M059J (cell line): ENCODE data around the gene EZR. TPM values are rescaled to one million over a fixed set of nuclear protein-coding genes. Genes with fewer than 3 reads are reported as not detected.

Source experiments
- DNase-seq: peaks from one replicate; pipeline ENCODE4 v3.0.0-alpha.2; 2012; ENCODE audit warnings: low read depth
- total RNA-seq: library from RNA; depleted of rRNA; stranded (reverse); fragments of >200 nt; shearing (Covaris generic); gene quantifications from 2 replicates; pipeline ENCODE4 v1.2.3, GENCODE V29; 2014

Gene EZR
- total RNA-seq, 1 experiment from 2014 or later = 224 TPM

GRCh38 chr6:158776737-158777136 is 42.4 kb downstream of the EZR start:
- no peak for DNase-seq

- DNase-seq = no peak
Observed at GRCh38 chr6:158775832-158776231, 43.3 kb downstream of the EZR start.

- no peak for DNase-seq
Observed at GRCh38 chr6:158774717-158775449, 44.3 kb downstream of the EZR start.

DNA sequence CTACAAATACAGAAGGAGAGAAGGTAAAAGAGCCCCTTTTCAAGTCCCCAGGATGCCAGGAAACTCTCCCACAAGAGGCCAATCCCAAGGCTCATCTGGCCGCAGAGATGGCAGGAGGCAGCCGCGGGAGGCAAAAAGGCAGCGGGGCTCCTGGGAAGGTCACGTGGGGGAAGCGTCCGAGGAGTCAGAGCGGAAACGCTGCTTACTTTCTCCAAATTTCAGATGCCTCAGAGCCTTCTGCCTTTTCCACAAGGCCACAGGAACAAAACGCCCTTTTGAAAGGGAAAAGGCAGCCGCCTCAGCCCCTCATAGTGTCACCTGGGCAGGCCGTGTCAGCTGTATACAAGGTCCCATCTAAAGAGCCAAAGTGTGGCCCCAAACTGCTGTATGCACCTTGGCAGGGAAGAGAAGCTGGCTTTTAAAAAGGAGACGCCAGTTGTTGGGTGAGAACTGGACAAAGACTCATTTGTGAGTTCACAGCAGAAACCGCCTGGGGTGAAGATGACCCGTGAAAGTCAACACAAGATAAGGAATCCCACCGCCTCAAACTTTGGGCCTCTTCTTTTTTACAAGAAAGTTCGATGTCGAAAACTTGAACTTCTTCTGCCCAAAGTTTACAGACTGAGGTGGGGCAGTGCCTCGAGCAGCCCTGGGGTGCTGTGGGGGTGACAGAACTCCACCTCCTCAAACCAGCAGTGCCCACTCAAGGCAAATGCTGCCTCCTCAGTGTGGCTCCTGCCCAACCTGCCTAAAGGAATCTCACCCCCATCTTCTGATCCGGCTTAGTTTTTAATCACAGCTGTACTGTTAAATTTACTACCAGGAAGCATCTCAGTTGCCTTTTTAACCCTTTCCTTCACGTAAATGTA is 45.4 kb downstream of the EZR start:
- no peak for DNase-seq

- DNase-seq = no peak
Observed at GRCh38 chr6:158772851-158773371, 46.3 kb downstream of the EZR start.

GRCh38 chr6:158772172-158772571 is 47.0 kb downstream of the EZR start:
- no peak for DNase-seq

DNA sequence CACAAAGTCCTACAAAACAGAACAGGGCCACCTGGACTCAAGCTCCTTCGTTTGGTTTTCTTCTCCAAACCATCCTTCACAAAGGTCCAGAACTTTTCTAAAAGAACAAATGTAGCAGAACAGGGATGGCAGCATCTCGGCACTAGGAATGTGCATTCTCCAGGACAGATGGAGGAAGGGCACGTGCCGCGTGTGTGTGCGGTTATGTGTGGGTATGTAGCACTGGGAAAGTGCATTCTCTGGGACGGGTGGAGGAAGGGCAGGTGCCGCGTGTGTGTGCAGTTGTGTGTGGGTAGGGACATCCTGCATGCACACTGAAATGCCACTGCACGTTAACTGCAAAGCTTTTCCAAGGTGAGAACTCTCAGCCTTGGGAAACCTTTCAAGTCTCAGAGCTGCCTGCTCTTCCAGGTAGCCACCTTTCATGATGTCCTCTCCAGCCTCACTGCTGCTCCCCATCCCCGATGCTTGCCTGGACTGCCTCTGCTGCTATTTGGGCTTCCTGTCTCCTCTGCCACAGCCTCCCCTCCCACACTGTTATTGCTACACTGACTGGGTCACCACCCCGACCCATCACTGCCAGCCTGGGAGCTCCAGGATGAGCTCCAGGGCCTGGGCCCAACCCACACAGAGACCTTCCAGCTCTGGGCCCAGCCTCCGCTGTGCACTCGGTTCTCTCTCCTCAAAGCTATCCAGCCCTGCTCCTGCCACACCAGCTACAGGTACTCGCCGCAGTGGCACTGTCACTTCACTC is 47.6 kb downstream of the EZR start:
- DNase-seq = no peak

- no peak for DNase-seq
Observed at GRCh38 chr6:158770533-158771330, 48.4 kb downstream of the EZR start.

GRCh38 chr6:158769771-158770432 is 49.3 kb downstream of the EZR start:
- DNase-seq = no peak

DNA sequence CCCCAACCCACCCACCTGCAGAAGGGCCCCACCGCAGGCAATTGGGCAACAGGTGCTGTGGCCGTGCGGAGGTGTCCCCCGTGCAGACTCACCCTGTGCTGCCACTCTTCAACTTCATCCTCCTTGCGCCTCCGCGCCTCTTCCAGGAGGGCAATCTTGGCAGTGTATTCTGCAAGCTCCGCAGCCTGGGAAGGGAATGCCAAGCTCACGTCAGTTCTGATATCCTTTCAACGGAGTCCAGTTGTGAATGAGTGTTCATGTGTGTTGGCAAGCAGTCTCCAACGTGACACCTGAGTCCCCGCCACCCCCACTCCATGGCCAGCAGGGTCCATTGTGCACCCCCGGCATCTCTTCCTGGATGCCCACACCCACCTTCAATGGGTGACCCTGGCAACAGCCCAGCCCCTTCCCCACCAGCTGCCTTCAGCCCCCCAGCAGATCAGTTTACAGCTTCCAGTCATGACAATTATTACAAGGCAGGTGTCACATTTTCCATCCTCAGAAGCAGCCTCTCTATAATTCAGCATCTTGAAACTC is 49.9 kb downstream of the EZR start:
- no peak for DNase-seq

DNA sequence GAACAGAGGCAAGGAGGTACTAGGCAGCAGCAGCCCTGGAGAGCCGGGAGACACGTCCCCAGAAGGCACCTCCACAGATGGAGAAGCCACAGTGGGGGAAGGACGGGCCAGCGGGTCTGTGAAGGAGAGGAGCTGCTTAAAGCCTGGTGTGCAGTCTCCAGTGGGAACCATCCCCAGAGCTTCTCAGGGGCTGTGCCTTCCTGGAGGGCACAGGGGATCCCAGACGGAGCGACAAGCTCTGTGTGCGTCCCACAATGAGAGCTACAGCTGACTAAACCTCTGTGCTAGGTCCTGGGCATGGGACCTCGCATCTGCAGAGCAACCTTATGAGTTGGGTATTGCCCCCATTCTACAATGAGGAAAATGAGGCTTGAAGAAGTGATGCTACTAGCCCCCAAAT is 50.7 kb downstream of the EZR start:
- DNase-seq = no peak

DNA sequence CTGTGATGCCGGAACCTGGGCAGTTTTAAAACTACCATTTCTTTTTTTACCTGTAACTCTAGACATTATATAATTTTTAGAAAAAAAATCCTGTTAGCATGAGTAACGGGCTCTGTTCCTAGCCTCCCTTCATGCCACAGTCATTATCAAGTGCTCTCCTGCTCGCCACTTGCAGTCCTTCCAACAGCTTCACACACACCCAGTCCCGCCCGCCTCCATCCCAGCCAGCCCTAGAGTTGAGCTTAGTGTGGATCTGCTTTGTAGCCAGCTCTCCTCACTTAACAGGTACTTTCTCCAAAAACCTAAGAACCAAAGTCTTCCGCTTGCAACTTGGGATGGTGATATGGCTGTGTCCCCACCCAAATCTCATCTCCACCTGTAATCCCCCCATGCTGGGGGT is 51.5 kb downstream of the EZR start:
- DNase-seq = no peak

DNA sequence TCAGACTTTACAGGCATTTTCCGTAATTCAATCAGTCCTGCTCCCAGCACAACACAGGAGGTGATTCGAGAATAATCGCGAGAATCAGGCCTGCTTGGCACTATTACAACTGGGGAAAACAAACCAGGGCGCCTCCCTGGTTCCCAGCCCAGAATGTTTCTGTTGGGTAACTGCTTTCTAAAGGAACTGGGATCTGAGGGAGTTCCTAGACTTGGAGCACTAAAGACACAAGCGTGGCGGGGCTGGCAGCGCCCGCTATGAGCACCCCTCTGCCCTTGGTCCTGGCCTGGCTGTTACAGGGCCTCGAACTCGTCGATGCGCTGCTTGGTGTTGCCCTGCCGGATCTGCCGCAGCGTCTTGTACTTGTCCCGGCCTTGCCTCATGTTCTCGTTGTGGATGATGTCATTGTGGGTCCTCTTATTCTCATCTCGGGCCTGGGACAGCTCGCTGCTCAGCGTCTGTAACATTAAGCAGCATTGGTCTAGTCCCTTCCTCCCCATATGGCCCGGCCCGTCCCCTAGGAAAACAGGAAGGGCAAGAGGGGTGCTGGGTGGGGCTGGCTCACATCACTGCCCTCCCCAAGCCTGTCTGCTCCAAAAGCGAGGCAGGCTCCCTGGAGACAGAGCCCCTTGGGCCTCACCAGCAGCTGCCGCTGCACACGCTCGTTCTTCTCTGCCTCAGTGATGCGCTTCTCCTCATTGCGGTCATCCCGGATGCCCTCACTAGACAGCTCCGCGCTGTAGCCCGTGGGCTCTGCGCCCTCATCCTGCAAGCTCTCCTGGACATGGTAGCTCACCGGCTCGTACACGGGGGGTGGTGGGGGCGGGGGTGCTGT is 52.3 kb downstream of the EZR start:
- peak; percentile 40 for DNase-seq

- DNase-seq = no peak
Observed at GRCh38 chr6:158765499-158766068, 53.6 kb downstream of the EZR start.

- DNase-seq = no peak
Observed at GRCh38 chr6:158764926-158765325, 54.2 kb downstream of the EZR start.

DNA sequence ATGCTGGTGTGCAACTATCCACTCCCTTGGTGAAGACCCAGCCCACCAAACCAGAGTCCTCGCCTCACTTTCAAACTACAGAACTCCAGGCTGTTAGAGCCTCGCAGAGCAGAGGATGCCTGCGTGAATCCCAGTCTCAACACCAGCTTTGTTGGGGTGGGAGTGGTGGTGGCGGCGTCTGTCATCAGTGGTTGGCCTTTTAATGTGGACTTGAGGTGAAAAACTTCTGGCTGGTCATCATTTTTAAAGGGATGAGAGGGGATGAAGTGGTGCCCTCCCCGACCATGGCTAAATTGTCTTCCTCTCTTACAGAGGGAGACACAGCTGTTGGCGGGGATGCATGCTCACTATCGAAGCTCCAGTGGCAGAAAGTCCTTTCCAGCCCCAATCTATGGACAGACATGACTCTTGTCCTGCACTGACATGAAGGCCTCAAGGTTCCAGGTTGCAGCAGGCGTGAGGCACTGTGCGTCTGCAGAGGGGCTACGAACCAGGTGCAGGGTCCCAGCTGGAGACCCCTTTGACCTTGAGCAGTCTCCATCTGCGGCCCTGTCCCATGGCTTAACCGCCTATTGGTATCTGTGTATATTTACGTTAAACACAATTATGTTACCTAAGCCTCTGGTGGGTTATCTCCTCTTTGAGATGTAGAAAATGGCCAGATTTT is 54.9 kb downstream of the EZR start:
- no peak for DNase-seq

DNA sequence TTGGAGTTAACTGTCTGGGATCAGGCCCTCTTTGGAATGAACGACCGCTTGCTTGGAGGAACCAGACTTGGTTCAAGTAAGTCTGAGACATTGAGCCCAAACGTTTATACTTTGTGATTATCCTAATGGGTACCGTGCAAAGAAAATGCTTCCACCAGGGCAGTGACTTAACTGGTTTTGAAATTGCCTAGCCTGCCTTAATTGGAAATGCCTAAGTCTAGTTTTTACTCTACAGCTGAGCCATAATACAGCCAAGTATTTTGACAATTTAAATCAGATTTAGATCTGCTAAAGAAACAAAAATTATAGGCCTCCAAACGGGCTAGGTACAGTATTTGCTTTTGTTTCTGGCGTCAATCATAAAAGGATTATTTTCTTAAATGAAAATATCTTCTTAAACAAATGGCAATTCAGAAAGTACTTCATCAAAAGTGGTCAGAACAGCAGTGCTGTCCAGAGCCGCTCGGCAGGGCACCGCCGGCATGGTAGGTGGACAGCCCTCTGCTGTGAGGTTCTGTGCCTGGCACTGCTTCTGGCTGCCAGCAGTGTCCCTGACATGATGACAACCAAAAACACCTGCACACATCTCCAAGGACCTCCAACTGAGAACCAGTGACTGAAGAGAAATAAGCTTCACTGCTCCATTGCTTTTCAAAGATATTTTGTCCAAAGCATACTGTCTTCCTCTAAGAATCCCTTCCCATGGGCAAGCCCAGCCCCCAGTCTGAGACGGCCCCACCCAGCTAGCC is 55.6 kb downstream of the EZR start:
- DNase-seq = no peak
